ENCODE measurements around the gene ZNF611. TPM values are rescaled to one million over a fixed set of nuclear protein-coding genes. Genes with fewer than 3 reads are reported as not detected.

Gene ZNF611
- total and polyA plus RNA-seq, 9 of the 15 experiments (the other 6 are each of a cell fraction or from before 2014, with no cell fraction given): 3.7 to 29.6 (median 12.8) TPM

DNA sequence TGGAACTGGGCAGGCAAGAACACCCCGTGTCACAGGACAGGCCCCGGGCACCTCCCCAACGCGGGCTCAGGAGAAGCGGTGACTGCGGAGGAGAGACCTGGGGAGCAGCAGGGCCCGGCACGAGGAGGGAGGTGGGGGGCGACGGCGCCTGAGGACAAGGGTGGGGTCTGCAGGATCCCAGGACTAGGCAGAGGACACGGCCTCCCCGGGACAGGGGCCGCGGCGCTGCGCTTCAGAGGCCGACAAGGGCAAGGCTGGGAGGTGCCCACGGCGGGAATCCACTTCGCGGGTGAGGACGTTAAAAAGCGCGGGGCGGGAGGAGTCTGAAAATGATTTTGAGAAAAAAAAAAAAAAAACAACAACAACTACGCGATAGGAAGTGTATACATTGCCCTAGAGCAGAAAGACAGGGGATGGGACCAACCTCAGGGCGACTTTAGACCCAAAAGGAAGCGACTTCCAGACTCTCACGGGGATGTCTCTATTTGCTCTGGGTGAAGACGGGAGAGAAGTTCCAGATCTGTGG lies 44.9 kb downstream of the ZNF611 start (continued):
- TF ChIP-seq, protein P1, sequence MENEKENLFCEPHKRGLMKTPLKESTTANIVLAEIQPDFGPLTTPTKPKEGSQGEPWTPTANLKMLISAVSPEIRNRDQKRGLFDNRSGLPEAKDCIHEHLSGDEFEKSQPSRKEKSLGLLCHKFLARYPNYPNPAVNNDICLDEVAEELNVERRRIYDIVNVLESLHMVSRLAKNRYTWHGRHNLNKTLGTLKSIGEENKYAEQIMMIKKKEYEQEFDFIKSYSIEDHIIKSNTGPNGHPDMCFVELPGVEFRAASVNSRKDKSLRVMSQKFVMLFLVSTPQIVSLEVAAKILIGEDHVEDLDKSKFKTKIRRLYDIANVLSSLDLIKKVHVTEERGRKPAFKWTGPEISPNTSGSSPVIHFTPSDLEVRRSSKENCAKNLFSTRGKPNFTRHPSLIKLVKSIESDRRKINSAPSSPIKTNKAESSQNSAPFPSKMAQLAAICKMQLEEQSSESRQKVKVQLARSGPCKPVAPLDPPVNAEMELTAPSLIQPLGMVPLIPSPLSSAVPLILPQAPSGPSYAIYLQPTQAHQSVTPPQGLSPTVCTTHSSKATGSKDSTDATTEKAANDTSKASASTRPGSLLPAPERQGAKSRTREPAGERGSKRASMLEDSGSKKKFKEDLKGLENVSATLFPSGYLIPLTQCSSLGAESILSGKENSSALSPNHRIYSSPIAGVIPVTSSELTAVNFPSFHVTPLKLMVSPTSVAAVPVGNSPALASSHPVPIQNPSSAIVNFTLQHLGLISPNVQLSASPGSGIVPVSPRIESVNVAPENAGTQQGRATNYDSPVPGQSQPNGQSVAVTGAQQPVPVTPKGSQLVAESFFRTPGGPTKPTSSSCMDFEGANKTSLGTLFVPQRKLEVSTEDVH (IDR thresholded peaks at IDR 0.05; ENCODE audit: low read depth, partially characterized antibody): no peak
- TF ChIP-seq SREBF2 (CRISPR knock-in tag; IDR thresholded peaks at IDR 0.05): no peak
- no peak for TF ChIP-seq ZBTB9 (CRISPR knock-in tag; IDR thresholded peaks at IDR 0.05)
- no peak for TF ChIP-seq TRIM28 (IDR thresholded peaks at IDR 0.05)
- no peak for TF ChIP-seq MAFK (IDR thresholded peaks at IDR 0.05; ENCODE audit: low read length)
- TF ChIP-seq MAZ (CRISPR knock-in tag; conservative IDR thresholded peaks at IDR 0.05 in 1 of 2, IDR thresholded peaks at IDR 0.05 in 1 of 2): no peak
- TF ChIP-seq ZNF717 (CRISPR knock-in tag; IDR thresholded peaks at IDR 0.05): no peak
- no peak for TF ChIP-seq U2AF2 (optimal IDR thresholded peaks at IDR 0.05; ENCODE audit: low read depth, low read length)
- peak in 1 of 2 experiments; percentile 43; a peak in 1 of 4 replicates for TF ChIP-seq ARNT (IDR thresholded peaks at IDR 0.05)
- no peak for TF ChIP-seq MTA2 (IDR thresholded peaks at IDR 0.05; ENCODE audit: low read depth)
- TF ChIP-seq, protein P2, sequence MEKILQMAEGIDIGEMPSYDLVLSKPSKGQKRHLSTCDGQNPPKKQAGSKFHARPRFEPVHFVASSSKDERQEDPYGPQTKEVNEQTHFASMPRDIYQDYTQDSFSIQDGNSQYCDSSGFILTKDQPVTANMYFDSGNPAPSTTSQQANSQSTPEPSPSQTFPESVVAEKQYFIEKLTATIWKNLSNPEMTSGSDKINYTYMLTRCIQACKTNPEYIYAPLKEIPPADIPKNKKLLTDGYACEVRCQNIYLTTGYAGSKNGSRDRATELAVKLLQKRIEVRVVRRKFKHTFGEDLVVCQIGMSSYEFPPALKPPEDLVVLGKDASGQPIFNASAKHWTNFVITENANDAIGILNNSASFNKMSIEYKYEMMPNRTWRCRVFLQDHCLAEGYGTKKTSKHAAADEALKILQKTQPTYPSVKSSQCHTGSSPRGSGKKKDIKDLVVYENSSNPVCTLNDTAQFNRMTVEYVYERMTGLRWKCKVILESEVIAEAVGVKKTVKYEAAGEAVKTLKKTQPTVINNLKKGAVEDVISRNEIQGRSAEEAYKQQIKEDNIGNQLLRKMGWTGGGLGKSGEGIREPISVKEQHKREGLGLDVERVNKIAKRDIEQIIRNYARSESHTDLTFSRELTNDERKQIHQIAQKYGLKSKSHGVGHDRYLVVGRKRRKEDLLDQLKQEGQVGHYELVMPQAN (IDR thresholded peaks at IDR 0.05; ENCODE audit: borderline replicate concordance): peak; percentile 65
- TF ChIP-seq, protein P3, sequence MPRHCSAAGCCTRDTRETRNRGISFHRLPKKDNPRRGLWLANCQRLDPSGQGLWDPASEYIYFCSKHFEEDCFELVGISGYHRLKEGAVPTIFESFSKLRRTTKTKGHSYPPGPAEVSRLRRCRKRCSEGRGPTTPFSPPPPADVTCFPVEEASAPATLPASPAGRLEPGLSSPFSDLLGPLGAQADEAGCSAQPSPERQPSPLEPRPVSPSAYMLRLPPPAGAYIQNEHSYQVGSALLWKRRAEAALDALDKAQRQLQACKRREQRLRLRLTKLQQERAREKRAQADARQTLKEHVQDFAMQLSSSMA (CRISPR knock-in tag; IDR thresholded peaks at IDR 0.05): no peak
- TF ChIP-seq EZH2 (IDR thresholded peaks at IDR 0.05; ENCODE audit: borderline replicate concordance, low read depth, low read length): no peak

All from K562 (cell line).